ENCODE measurements around the gene FAM168B. TPM values are rescaled to one million over a fixed set of nuclear protein-coding genes. Genes with fewer than 3 reads are reported as not detected.

Gene FAM168B
- total RNA-seq, 1 donor from 2014 or later = 64.3 TPM

DNA sequence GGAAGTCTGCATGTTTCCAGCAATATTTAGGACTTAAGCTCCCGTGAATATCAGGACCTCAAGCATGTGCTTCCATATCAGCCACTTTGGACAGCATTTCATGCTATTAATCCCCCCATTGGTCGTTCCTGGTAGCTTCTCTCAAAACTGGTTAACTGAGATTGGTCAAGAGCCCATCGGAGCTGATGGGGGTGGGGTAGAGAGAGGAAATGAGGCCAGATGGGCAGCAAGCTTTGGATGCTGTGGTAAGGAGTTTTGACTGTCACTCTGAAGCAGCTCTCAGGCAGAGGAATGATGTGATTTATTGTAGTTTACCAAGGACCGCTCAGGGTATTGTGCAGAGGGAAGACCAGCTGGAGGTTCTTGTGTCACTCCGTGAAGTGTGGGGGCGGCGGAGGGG is 81.8 kb downstream of the FAM168B start:
- no peak for TF ChIP-seq CTCF (IDR thresholded peaks at IDR 0.05)
- Histone ChIP-seq H3K36me3 (no peaks in the 10 kb centered on the region), H3K9me3 (no peaks in the 10 kb centered on the region)

DNA sequence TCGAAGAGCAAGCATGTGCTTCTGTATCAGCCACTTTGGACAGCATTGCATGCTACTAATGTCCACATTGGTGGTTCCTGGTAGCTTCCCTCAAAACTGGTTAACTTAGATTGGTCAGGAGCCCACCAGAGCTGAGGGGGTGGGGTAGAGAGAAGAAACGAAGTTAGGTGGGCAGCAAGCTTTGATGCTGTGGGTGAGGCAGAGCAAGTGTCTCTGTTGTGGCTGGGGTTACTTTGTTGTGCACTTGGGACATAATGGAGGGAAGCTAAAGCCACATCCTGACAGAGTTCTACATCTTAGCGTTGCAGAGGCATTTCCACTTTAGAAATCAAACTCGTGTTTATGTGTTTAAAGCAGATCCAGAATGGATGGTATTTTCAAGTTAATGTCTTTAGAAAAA is 82.7 kb downstream of the FAM168B start:
- Histone ChIP-seq H3K9me3 (no peaks in the 10 kb centered on the region), H3K27me3 (no peaks in the 10 kb centered on the region), H3K4me3 (no peak overlapping the region), H3K36me3 (no peaks in the 10 kb centered on the region), H3K4me1 (no peaks in the 10 kb centered on the region), H3K27ac (no peak overlapping the region)
- no peak for TF ChIP-seq CTCF (IDR thresholded peaks at IDR 0.05)
- intact Hi-C loops (cut with DNase I) = no loop called here
- DNase-seq (ENCODE audit: low spot score in 2 of 2) = no peak

More for the DNA sequence above, 81.8 kb downstream of the FAM168B start:
- Histone ChIP-seq H3K4me3 (no peak overlapping the region), H3K27ac (no peak overlapping the region), H3K27me3 (no peaks in the 10 kb centered on the region), H3K4me1 (no peaks in the 10 kb centered on the region)
- no peak for DNase-seq (ENCODE audit: low spot score in 2 of 2)
- intact Hi-C loops (cut with DNase I) = no loop called here

GRCh38 chr2:131009713-131010475 is 83.4 kb downstream of the FAM168B start:
- H3K9me3 ChIP-seq = no peaks in the 10 kb centered on the region
- no peaks in the 10 kb centered on the region for H3K4me1 ChIP-seq
- no peaks in the 10 kb centered on the region for H3K36me3 ChIP-seq
- H3K4me3 ChIP-seq = no peak overlapping the region
- no peaks in the 10 kb centered on the region for H3K27me3 ChIP-seq
- DNase-seq (ENCODE audit: low spot score in 2 of 2) = no peak
- TF ChIP-seq CTCF (IDR thresholded peaks at IDR 0.05) = no peak
- intact Hi-C loops (cut with DNase I) = no loop called here
- H3K27ac ChIP-seq = no peak overlapping the region

DNA sequence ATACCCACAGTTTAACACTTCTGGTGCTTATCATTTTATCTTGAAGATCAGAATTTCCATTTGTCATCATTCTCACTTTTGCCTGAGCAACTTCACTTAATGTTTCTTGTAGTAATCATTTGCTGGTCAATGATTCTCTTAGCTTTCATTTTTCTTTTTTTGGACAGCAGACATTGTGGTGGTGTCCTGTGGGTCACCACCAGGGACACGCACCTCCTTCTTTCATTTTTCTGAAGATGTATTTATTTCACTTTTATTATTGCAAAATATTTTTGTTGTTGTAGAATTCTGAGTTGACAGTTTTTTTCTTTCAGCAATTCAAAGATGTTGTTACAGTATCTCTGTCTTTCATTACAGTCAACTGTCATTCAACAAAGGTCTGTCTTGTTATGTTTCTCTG is 84.3 kb downstream of the FAM168B start:
- DNase-seq (ENCODE audit: low spot score in 2 of 2) = no peak
- no peak overlapping the region for H3K4me3 ChIP-seq
- intact Hi-C loops (cut with DNase I) = no loop called here
- H3K36me3 ChIP-seq = no peaks in the 10 kb centered on the region
- no peaks in the 10 kb centered on the region for H3K4me1 ChIP-seq
- no peak for TF ChIP-seq CTCF (IDR thresholded peaks at IDR 0.05)
- H3K27me3 ChIP-seq = no peaks in the 10 kb centered on the region
- no peak overlapping the region for H3K27ac ChIP-seq
- H3K9me3 ChIP-seq = no peaks in the 10 kb centered on the region

GRCh38 chr2:131006561-131006960 is 86.7 kb downstream of the FAM168B start:
- no peaks in the 10 kb centered on the region for H3K4me1 ChIP-seq
- no peak overlapping the region for H3K4me3 ChIP-seq
- no peaks in the 10 kb centered on the region for H3K27me3 ChIP-seq
- no peaks in the 10 kb centered on the region for H3K36me3 ChIP-seq
- H3K9me3 ChIP-seq = no peaks in the 10 kb centered on the region
- H3K27ac ChIP-seq = no peak overlapping the region
- intact Hi-C loops (cut with DNase I) = no loop called here
- TF ChIP-seq CTCF (IDR thresholded peaks at IDR 0.05) = no peak
- DNase-seq (ENCODE audit: low spot score in 2 of 2) = no peak

Data from ascending aorta (tissue), 2 donors.